GM12865 (cell line): ENCODE measurements around the gene GLRA2.
A peak's percentile ranks its signal among the peaks of the same experiment; 100 is the strongest.

Experiments used
- DNase-seq: peaks from one replicate; pipeline ENCODE4 v3.0.0; 2010; ENCODE audit warnings: low read depth
- H3K4me3 ChIP-seq: 2 replicates; pipeline ENCODE4 v1.5.1; 2011; ENCODE audit warnings: mild to moderate bottlenecking, low read depth, low read length, control low read depth
- TF ChIP-seq, protein P1 (sequence below): IDR thresholded peaks from 2 replicates; pipeline ENCODE4 v1.5.1; 2011; ENCODE audit warnings: low read length, control low read depth, low read depth, inconsistent platforms; ENCODE audit not compliant: insufficient read depth; ENCODE audit errors: missing control alignments

GLRA2 gene

DNA sequence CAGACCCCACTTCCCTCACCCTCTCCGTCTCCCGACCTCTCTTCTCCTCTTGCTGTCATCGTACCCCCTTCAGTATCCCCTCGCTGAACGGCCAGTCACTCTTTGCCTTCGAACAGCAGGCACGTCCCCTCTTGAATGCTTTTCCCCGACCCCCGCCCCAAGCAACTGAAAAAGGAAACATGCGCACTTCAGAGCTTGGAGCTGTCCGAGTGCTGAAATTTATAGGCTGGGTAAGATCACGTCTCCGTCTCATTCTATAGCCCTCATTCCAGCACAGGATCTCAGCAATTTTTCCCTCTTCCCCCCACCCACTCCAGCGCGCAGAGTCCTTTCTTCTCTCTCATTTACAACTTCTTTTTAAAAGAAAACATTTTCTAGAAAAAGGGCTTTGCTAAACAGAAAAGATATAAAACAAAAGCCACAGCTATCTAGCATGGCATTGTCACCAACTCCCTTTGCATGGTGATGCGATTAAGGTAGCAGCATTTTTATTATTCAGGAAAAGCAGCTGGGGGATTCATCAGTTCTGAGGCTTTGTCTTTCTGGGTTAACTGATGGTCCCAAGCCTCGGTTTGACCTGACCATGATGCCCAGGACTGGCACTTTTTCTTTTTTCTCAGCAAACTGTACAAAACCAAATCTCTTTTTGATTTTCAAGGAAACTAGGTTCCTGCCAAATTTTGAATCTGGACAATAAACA lies at the start of gene GLRA2:
TSS of gene GLRA2 (plus strand) at position 247 of the 700 bp plus-strand sequence. CDS start 522 bp downstream, outside the sequence.
- DNase-seq, result peak; percentile 5

DNA sequence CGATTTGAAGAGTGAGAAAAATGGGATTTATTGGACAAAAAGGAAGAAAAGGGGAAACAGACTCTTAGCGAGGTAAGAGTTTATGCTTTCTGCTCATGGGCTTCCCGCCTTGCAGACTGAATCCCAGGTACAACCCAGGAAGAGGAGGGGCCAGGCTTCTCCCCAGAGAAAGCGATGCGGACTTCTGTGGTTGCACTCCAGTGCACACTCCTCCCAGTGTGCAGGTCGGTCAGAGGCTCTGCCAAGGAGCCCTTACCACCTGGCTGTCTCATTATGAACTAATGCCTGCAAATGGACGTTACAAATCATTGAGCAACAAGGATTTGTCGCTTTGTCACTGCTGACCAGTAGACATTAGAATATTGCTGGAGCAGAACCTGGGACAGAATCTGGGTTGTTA lies 39.9 kb upstream of the GLRA2 start:
- H3K4me3 ChIP-seq, result no peak overlapping the region
- TF ChIP-seq, protein P1, sequence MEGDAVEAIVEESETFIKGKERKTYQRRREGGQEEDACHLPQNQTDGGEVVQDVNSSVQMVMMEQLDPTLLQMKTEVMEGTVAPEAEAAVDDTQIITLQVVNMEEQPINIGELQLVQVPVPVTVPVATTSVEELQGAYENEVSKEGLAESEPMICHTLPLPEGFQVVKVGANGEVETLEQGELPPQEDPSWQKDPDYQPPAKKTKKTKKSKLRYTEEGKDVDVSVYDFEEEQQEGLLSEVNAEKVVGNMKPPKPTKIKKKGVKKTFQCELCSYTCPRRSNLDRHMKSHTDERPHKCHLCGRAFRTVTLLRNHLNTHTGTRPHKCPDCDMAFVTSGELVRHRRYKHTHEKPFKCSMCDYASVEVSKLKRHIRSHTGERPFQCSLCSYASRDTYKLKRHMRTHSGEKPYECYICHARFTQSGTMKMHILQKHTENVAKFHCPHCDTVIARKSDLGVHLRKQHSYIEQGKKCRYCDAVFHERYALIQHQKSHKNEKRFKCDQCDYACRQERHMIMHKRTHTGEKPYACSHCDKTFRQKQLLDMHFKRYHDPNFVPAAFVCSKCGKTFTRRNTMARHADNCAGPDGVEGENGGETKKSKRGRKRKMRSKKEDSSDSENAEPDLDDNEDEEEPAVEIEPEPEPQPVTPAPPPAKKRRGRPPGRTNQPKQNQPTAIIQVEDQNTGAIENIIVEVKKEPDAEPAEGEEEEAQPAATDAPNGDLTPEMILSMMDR, result no peak
- DNase-seq, result peak; percentile 17

More for the DNA sequence above, at the start of gene GLRA2:
- TF ChIP-seq, protein P1, result no peak
- H3K4me3 ChIP-seq, result no peak within 1 kb of the TSS

DNA sequence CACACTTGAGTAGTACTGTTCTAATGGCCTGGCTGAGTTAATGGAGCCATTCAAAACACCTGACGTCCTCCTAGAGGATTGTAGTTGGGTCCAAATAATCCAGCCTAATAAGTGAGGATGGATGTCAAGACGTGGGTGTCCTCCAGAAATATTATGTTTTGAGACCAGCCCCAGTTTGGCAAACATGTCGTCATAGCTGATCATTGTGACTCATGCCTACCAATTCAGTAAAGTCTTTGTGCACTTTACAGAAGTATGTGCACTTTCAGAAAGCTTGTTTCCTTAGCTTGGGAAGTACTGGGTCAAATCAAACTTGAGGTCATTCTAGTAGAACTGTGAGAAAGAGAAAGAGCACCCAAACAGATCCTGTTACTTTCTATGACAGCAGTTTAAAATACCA lies 37.6 kb upstream of the GLRA2 start:
- H3K4me3 ChIP-seq, result no peak overlapping the region
- TF ChIP-seq, protein P1, result no peak
- DNase-seq, result no peak

GRCh38 chrX:14496674-14497073 lies 32.7 kb upstream of the GLRA2 start:
- DNase-seq, result peak; percentile 5
- no peak overlapping the region for H3K4me3 ChIP-seq
- TF ChIP-seq, protein P1, result no peak

- TF ChIP-seq, protein P1, result no peak
- peak overlapping the region; percentile 13 for H3K4me3 ChIP-seq
- DNase-seq, result peak; percentile 31
Measured at GRCh38 chrX:14497184-14497666, 32.1 kb upstream of the GLRA2 start.

- TF ChIP-seq, protein P1, result no peak
- H3K4me3 ChIP-seq, result no peak overlapping the region
- DNase-seq, result no peak
Measured at GRCh38 chrX:14501327-14501726, 28.0 kb upstream of the GLRA2 start.
